H1 (cell line): Measurements from ENCODE around the gene DPEP2. TPM values are rescaled to one million over a fixed set of nuclear protein-coding genes. Genes with fewer than 3 reads are reported as not detected.

Experiments used
- CBX8 ChIP-seq: fragments of 300-800, 300-1000 bp; sonication (generic); IDR thresholded peaks from 2 replicates; pipeline ENCODE4 v1.7.1; 2016; ENCODE audit warnings: low read depth, low read length, borderline replicate concordance
- CTBP2 ChIP-seq: IDR thresholded peaks from 2 replicates; pipeline ENCODE4 v1.7.0; 2011; ENCODE audit warnings: borderline replicate concordance, mild to moderate bottlenecking, moderate library complexity, mixed read lengths, low read length; ENCODE audit not compliant: insufficient read depth, insufficient read length
- EGR1 ChIP-seq: IDR thresholded peaks from 2 replicates; pipeline ENCODE4 v1.6.1; 2011; ENCODE audit warnings: low read depth, low read length, borderline replicate concordance
- JUN ChIP-seq: IDR thresholded peaks from 2 replicates; pipeline ENCODE4 v1.6.1; 2011; ENCODE audit warnings: low read depth, mild to moderate bottlenecking, improper control_type of control experiment, low read length
- MAFK ChIP-seq: IDR thresholded peaks from 2 replicates; pipeline ENCODE4 v1.6.1; 2012; ENCODE audit warnings: low read depth, mild to moderate bottlenecking, improper control_type of control experiment, low read length
- POLR2AphosphoS5 ChIP-seq: IDR thresholded peaks from 2 replicates; pipeline ENCODE4 v1.6.1; 2011; ENCODE audit warnings: low read depth, low read length
- SIN3A ChIP-seq, 2 experiments: IDR thresholded peaks in 1 of 2; conservative IDR thresholded peaks in 1 of 2; 2 replicates each; pipeline ENCODE4 v1.6.1; 2011 to 2012; ENCODE audit warnings: low read length in 2 of 2, improper control_type of control experiment in 1 of 2, low read depth in 1 of 2, mild to moderate bottlenecking in 1 of 2
- SIX5 ChIP-seq: IDR thresholded peaks from 2 replicates; pipeline ENCODE4 v1.6.1; 2011; ENCODE audit warnings: mild to moderate bottlenecking, low read depth, low read length
- polyA plus RNA-seq, 7 experiments: library from polyadenylated mRNA; depleted of rRNA in 3 of 7; stranded (reverse) in 5 of 7; unstranded in 2 of 7; fragments of >200 nt in 5 of 7; fragments of 200-250 nt in 2 of 7; gene quantifications; 1 replicate in 5 of 7; 2 replicates in 1 of 7; 4 replicates in 1 of 7; pipeline versions ENCODE4 v1.2.1 to v1.2.3, GENCODE V29; 2011 to 2013; ENCODE audit warnings: missing spikeins in 2 of 7, mixed read lengths in 2 of 7
- total RNA-seq: library from RNA; stranded (reverse); fragmentation: NEBNext Ultra II Directional; extraction: Animal tissue kit (Norgen Biotek cat#: 25700); gene quantifications from 2 replicates; pipeline ENCODE4 v1.2.1, GENCODE V29; 2021

Gene DPEP2
- total and polyA plus RNA-seq, 2 of the 8 experiments (the other 6 are each of a cell fraction or from before 2014, with no cell fraction given) = not detected

- TF ChIP-seq CTBP2 (no peak), SIX5 (no peak), POLR2AphosphoS5 (no peak), CBX8 (no peak), MAFK (no peak), EGR1 (no peak), JUN (no peak), SIN3A (conservative IDR thresholded peaks at IDR 0.05 in 1 of 2, IDR thresholded peaks at IDR 0.05 in 1 of 2; ENCODE audit: low read depth in 1 of 2, low read length in 2 of 2) (no peak)
These were observed 53.8 kb downstream of the DPEP2 start (continued) for GRCh38 chr16:67945392-67945933.
